Stimulated activated naive CD8-positive, alpha-beta T cell treated with anti-CD3 and anti-CD28 coated beads, Interleukin-15, Interleukin-2, amounts not matched to agents 100 ng/mL and 50 ng/mL, for 24 hours (primary cell): ENCODE measurements around the gene REPIN1.

Source experiments
- H3K27ac Mint-ChIP-seq: one replicate; pipeline ENCODE4 v1.8.0; 2021; ENCODE audit warnings: mild to moderate bottlenecking, mixed read lengths
- H3K27me3 Mint-ChIP-seq: one replicate; pipeline ENCODE4 v1.8.0; 2021; ENCODE audit warnings: mixed read lengths
- H3K36me3 Mint-ChIP-seq: one replicate; pipeline ENCODE4 v1.8.0; 2021; ENCODE audit warnings: low read depth, mixed read lengths
- H3K4me1 Mint-ChIP-seq: one replicate; pipeline ENCODE4 v1.8.0; 2021; ENCODE audit warnings: low read depth, mixed read lengths
- H3K4me3 Mint-ChIP-seq: one replicate; pipeline ENCODE4 v1.8.0; 2021; ENCODE audit warnings: mild to moderate bottlenecking, mixed read lengths
- H3K9me3 Mint-ChIP-seq: one replicate; pipeline ENCODE4 v1.8.0; 2021; ENCODE audit warnings: mixed read lengths

The REPIN1 gene

GRCh38 chr7:150332852-150333635, 35.6 kb upstream of the REPIN1 start:
- Mint-ChIP-seq H3K4me3 (no peak overlapping the region), H3K36me3 (peaks cover 27% of the 10 kb centered on the region), H3K9me3 (no peaks in the 10 kb centered on the region), H3K27ac (no peak overlapping the region), H3K27me3 (no peaks in the 10 kb centered on the region), H3K4me1 (no peaks in the 10 kb centered on the region)

GRCh38 chr7:150333659-150334058, 35.0 kb upstream of the REPIN1 start:
- no peaks in the 10 kb centered on the region for H3K27me3 Mint-ChIP-seq
- no peak overlapping the region for H3K27ac Mint-ChIP-seq
- H3K9me3 Mint-ChIP-seq: no peaks in the 10 kb centered on the region
- no peak overlapping the region for H3K4me3 Mint-ChIP-seq
- H3K4me1 Mint-ChIP-seq: no peaks in the 10 kb centered on the region
- H3K36me3 Mint-ChIP-seq: peaks cover 23% of the 10 kb centered on the region

- no peak overlapping the region for H3K4me3 Mint-ChIP-seq
Measured at GRCh38 chr7:150334108-150334507, 34.5 kb upstream of the REPIN1 start.

GRCh38 chr7:150335108-150335773, 33.4 kb upstream of the REPIN1 start:
- H3K4me1 Mint-ChIP-seq: peaks cover 2% of the 10 kb centered on the region
- no peaks in the 10 kb centered on the region for H3K9me3 Mint-ChIP-seq
- H3K4me3 Mint-ChIP-seq: no peak overlapping the region
- peaks cover 17% of the 10 kb centered on the region for H3K36me3 Mint-ChIP-seq
- H3K27me3 Mint-ChIP-seq: no peaks in the 10 kb centered on the region
- no peak overlapping the region for H3K27ac Mint-ChIP-seq

More at GRCh38 chr7:150334108-150334507, 34.5 kb upstream of the REPIN1 start:
- H3K36me3 Mint-ChIP-seq: peaks cover 18% of the 10 kb centered on the region
- no peaks in the 10 kb centered on the region for H3K9me3 Mint-ChIP-seq
- no peaks in the 10 kb centered on the region for H3K27me3 Mint-ChIP-seq
- no peak overlapping the region for H3K27ac Mint-ChIP-seq
- no peaks in the 10 kb centered on the region for H3K4me1 Mint-ChIP-seq

GRCh38 chr7:150335774-150336112, 32.9 kb upstream of the REPIN1 start:
- no peaks in the 10 kb centered on the region for H3K9me3 Mint-ChIP-seq
- no peaks in the 10 kb centered on the region for H3K27me3 Mint-ChIP-seq
- H3K36me3 Mint-ChIP-seq: peaks cover 17% of the 10 kb centered on the region
- H3K4me3 Mint-ChIP-seq: no peak overlapping the region
- peaks cover 5% of the 10 kb centered on the region for H3K4me1 Mint-ChIP-seq
- no peak overlapping the region for H3K27ac Mint-ChIP-seq

- Mint-ChIP-seq H3K4me1 (peaks cover 7% of the 10 kb centered on the region), H3K27me3 (peaks cover under 1% of the 10 kb centered on the region), H3K4me3 (no peak overlapping the region), H3K27ac (no peak overlapping the region), H3K36me3 (peaks cover 10% of the 10 kb centered on the region), H3K9me3 (no peaks in the 10 kb centered on the region)
Measured at GRCh38 chr7:150336746-150337145, 31.9 kb upstream of the REPIN1 start.

- Mint-ChIP-seq H3K27me3 (peaks cover 5% of the 10 kb centered on the region), H3K4me3 (no peak overlapping the region), H3K9me3 (no peaks in the 10 kb centered on the region), H3K27ac (no peak overlapping the region), H3K4me1 (peaks cover 7% of the 10 kb centered on the region), H3K36me3 (peaks cover 10% of the 10 kb centered on the region)
Measured at GRCh38 chr7:150337179-150337578, 31.4 kb upstream of the REPIN1 start.

- no peaks in the 10 kb centered on the region for H3K9me3 Mint-ChIP-seq
- peaks cover 7% of the 10 kb centered on the region for H3K4me1 Mint-ChIP-seq
- no peak overlapping the region for H3K4me3 Mint-ChIP-seq
- peaks cover 10% of the 10 kb centered on the region for H3K36me3 Mint-ChIP-seq
- H3K27ac Mint-ChIP-seq: no peak overlapping the region
- H3K27me3 Mint-ChIP-seq: peaks cover 10% of the 10 kb centered on the region
Measured at GRCh38 chr7:150337659-150338081, 31.0 kb upstream of the REPIN1 start.

GRCh38 chr7:150338166-150338829, 30.3 kb upstream of the REPIN1 start:
- H3K27ac Mint-ChIP-seq: no peak overlapping the region
- H3K27me3 Mint-ChIP-seq: peaks cover 16% of the 10 kb centered on the region
- no peaks in the 10 kb centered on the region for H3K9me3 Mint-ChIP-seq
- H3K4me3 Mint-ChIP-seq: no peak overlapping the region
- peaks cover 7% of the 10 kb centered on the region for H3K4me1 Mint-ChIP-seq
- peaks cover 10% of the 10 kb centered on the region for H3K36me3 Mint-ChIP-seq

GRCh38 chr7:150339409-150339809, 29.2 kb upstream of the REPIN1 start:
- Mint-ChIP-seq H3K27me3 (peaks cover 22% of the 10 kb centered on the region), H3K36me3 (peaks cover 10% of the 10 kb centered on the region), H3K27ac (no peak overlapping the region), H3K9me3 (no peaks in the 10 kb centered on the region), H3K4me1 (peaks cover 7% of the 10 kb centered on the region), H3K4me3 (no peak overlapping the region)

- H3K9me3 Mint-ChIP-seq: no peaks in the 10 kb centered on the region
- H3K4me1 Mint-ChIP-seq: peaks cover 7% of the 10 kb centered on the region
- peaks cover 26% of the 10 kb centered on the region for H3K27me3 Mint-ChIP-seq
- H3K36me3 Mint-ChIP-seq: peaks cover 10% of the 10 kb centered on the region
- H3K27ac Mint-ChIP-seq: no peak overlapping the region
- H3K4me3 Mint-ChIP-seq: no peak overlapping the region
Measured at GRCh38 chr7:150340024-150340749, 28.4 kb upstream of the REPIN1 start.

GRCh38 chr7:150340875-150341262, 27.8 kb upstream of the REPIN1 start:
- Mint-ChIP-seq H3K4me1 (peaks cover 7% of the 10 kb centered on the region), H3K27ac (no peak overlapping the region), H3K27me3 (peaks cover 28% of the 10 kb centered on the region), H3K4me3 (peak overlapping the region; percentile 37), H3K9me3 (no peaks in the 10 kb centered on the region), H3K36me3 (peaks cover 10% of the 10 kb centered on the region)

GRCh38 chr7:150341263-150342120, 27.1 kb upstream of the REPIN1 start, which contains the start of gene RARRES2:
TSS of gene RARRES2 (minus strand) at chr7:150341629. CDS start at chr7:150340609, 1,020 bp downstream.
- Mint-ChIP-seq H3K4me3 (peak within 1 kb of the TSS; percentile 37), H3K27ac (no peak within 1 kb of the TSS), H3K4me1 (peaks cover 7% of the 10 kb centered on the region), H3K36me3 (peaks cover 6% of the 10 kb centered on the region), H3K27me3 (peaks cover 33% of the 10 kb centered on the region), H3K9me3 (no peaks in the 10 kb centered on the region)

- Mint-ChIP-seq H3K27ac (no peak overlapping the region), H3K36me3 (peaks cover 4% of the 10 kb centered on the region), H3K27me3 (peaks cover 35% of the 10 kb centered on the region), H3K9me3 (no peaks in the 10 kb centered on the region), H3K4me1 (peaks cover 7% of the 10 kb centered on the region), H3K4me3 (no peak overlapping the region)
Measured at GRCh38 chr7:150342121-150342408, 26.6 kb upstream of the REPIN1 start.
